ENCODE data around the gene LTBP3. TPM values are rescaled to one million over a fixed set of nuclear protein-coding genes. Genes with fewer than 3 reads are reported as not detected.
A peak's percentile ranks its signal among the peaks of the same experiment; 100 is the strongest.

The LTBP3 gene
- total and polyA plus RNA-seq, 9 donors, result 35.9 to 292 (median 188) TPM

DNA sequence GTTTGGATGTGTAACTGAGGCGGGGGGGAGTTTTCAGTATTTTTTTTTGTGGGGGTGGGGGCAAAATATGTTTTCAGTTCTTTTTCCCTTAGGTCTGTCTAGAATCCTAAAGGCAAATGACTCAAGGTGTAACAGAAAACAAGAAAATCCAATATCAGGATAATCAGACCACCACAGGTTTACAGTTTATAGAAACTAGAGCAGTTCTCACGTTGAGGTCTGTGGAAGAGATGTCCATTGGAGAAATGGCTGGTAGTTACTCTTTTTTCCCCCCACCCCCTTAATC, 57.0 kb downstream of the LTBP3 start:
- no peaks in the 10 kb centered on the region for H3K27me3 ChIP-seq
- peaks cover 2% of the 10 kb centered on the region for H3K4me1 ChIP-seq (ENCODE audit: insufficient read depth)
- H3K36me3 ChIP-seq, result peaks cover 3% of the 10 kb centered on the region
- no peak for DNase-seq
- H3K27ac ChIP-seq, result peak overlapping the region; percentile 91 to 94
- H3K9me3 ChIP-seq, result no peaks in the 10 kb centered on the region
- 0% methylated on average over 2 of the region's 2 CpGs for WGBS, 3 donors
- intact Hi-C loops (cut with DNase I), result no loop called here
- H3K4me3 ChIP-seq, result peak overlapping the region; percentile 82
- TF ChIP-seq POLR2A (IDR thresholded peaks at IDR 0.05), result no peak
- TF ChIP-seq EP300 (IDR thresholded peaks at IDR 0.05), result no peak
- TF ChIP-seq, protein P1, sequence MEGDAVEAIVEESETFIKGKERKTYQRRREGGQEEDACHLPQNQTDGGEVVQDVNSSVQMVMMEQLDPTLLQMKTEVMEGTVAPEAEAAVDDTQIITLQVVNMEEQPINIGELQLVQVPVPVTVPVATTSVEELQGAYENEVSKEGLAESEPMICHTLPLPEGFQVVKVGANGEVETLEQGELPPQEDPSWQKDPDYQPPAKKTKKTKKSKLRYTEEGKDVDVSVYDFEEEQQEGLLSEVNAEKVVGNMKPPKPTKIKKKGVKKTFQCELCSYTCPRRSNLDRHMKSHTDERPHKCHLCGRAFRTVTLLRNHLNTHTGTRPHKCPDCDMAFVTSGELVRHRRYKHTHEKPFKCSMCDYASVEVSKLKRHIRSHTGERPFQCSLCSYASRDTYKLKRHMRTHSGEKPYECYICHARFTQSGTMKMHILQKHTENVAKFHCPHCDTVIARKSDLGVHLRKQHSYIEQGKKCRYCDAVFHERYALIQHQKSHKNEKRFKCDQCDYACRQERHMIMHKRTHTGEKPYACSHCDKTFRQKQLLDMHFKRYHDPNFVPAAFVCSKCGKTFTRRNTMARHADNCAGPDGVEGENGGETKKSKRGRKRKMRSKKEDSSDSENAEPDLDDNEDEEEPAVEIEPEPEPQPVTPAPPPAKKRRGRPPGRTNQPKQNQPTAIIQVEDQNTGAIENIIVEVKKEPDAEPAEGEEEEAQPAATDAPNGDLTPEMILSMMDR (IDR thresholded peaks at IDR 0.05), result no peak

DNA sequence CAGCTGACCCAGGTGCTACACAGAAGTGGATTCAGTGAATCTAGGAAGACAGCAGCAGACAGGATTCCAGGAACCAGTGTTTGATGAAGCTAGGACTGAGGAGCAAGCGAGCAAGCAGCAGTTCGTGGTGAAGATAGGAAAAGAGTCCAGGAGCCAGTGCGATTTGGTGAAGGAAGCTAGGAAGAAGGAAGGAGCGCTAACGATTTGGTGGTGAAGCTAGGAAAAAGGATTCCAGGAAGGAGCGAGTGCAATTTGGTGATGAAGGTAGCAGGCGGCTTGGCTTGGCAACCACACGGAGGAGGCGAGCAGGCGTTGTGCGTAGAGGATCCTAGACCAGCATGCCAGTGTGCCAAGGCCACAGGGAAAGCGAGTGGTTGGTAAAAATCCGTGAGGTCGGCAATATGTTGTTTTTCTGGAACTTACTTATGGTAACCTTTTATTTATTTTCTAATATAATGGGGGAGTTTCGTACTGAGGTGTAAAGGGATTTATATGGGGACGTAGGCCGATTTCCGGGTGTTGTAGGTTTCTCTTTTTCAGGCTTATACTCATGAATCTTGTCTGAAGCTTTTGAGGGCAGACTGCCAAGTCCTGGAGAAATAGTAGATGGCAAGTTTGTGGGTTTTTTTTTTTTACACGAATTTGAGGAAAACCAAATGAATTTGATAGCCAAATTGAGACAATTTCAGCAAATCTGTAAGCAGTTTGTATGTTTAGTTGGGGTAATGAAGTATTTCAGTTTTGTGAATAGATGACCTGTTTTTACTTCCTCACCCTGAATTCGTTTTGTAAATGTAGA, 57.6 kb downstream of the LTBP3 start:
- Histone ChIP-seq H3K9me3 (no peaks in the 10 kb centered on the region), H3K27me3 (no peaks in the 10 kb centered on the region), H3K4me3 (peak overlapping the region; percentile 82), H3K4me1 (ENCODE audit: insufficient read depth) (peaks cover 4% of the 10 kb centered on the region), H3K36me3 (peaks cover 3% of the 10 kb centered on the region), H3K27ac (peak overlapping the region; percentile 91 to 94)
- TF ChIP-seq EP300 (IDR thresholded peaks at IDR 0.05), result no peak
- TF ChIP-seq, protein P1 (IDR thresholded peaks at IDR 0.05), result no peak
- no peak for TF ChIP-seq POLR2A (IDR thresholded peaks at IDR 0.05)
- 0 to 1% (median 0%) methylated on average over 20 of the region's 20 CpGs for WGBS, 3 donors
- peak; percentile 40 to 66 (median 57) for DNase-seq
- intact Hi-C loops (cut with DNase I), result no loop called here

DNA sequence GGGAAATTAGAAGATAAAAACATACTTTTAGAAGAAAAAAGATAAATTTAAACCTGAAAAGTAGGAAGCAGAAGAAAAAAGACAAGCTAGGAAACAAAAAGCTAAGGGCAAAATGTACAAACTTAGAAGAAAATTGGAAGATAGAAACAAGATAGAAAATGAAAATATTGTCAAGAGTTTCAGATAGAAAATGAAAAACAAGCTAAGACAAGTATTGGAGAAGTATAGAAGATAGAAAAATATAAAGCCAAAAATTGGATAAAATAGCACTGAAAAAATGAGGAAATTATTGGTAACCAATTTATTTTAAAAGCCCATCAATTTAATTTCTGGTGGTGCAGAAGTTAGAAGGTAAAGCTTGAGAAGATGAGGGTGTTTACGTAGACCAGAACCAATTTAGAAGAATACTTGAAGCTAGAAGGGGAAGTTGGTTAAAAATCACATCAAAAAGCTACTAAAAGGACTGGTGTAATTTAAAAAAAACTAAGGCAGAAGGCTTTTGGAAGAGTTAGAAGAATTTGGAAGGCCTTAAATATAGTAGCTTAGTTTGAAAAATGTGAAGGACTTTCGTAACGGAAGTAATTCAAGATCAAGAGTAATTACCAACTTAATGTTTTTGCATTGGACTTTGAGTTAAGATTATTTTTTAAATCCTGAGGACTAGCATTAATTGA, 58.3 kb downstream of the LTBP3 start:
- DNase-seq, result no peak
- intact Hi-C loops (cut with DNase I), result loop anchor here in 3 of 4 donors (2.0 to 5.0 kb wide), 2 partner anchors 77 to 78 kb away; partner anchors contain the start of gene NEAT1 (in 3 of the 3)
- TF ChIP-seq POLR2A (IDR thresholded peaks at IDR 0.05), result no peak
- TF ChIP-seq, protein P1 (IDR thresholded peaks at IDR 0.05), result no peak
- no peak for TF ChIP-seq EP300 (IDR thresholded peaks at IDR 0.05)

DNA sequence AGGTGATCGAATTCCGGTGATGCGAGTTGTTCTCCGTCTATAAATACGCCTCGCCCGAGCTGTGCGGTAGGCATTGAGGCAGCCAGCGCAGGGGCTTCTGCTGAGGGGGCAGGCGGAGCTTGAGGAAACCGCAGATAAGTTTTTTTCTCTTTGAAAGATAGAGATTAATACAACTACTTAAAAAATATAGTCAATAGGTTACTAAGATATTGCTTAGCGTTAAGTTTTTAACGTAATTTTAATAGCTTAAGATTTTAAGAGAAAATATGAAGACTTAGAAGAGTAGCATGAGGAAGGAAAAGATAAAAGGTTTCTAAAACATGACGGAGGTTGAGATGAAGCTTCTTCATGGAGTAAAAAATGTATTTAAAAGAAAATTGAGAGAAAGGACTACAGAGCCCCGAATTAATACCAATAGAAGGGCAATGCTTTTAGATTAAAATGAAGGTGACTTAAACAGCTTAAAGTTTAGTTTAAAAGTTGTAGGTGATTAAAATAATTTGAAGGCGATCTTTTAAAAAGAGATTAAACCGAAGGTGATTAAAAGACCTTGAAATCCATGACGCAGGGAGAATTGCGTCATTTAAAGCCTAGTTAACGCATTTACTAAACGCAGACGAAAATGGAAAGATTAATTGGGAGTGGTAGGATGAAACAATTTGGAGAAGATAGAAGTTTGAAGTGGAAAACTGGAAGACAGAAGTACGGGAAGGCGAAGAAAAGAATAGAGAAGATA, 59.0 kb downstream of the LTBP3 start, which contains the start of gene MALAT1:
Gene MALAT1, plus strand, starts transcription at position 69 of the 736 bp plus-strand sequence.
- no peaks in the 10 kb centered on the region for H3K27me3 ChIP-seq
- no peaks in the 10 kb centered on the region for H3K36me3 ChIP-seq
- WGBS, 3 donors, result 0% methylated on average over 24 of the region's 24 CpGs
- peaks cover 5% of the 10 kb centered on the region for H3K4me1 ChIP-seq (ENCODE audit: insufficient read depth)
- no peaks in the 10 kb centered on the region for H3K9me3 ChIP-seq
- peak; percentile 93 to 96 (median 96) for DNase-seq
- peak within 1 kb of the TSS; percentile 91 to 94 for H3K27ac ChIP-seq
- intact Hi-C loops (cut with DNase I), result loop anchor here in 3 of 4 donors (2.0 to 5.0 kb wide), 2 partner anchors 76 to 77 kb away; partner anchors contain the start of gene NEAT1 (in 3 of the 3)
- TF ChIP-seq, protein P1 (IDR thresholded peaks at IDR 0.05), result peak in 1 of 3 donors; percentile 11
- TF ChIP-seq POLR2A (IDR thresholded peaks at IDR 0.05) (no peak), EP300 (IDR thresholded peaks at IDR 0.05) (peak; percentile 89)
- H3K4me3 ChIP-seq, result peak within 1 kb of the TSS; percentile 82

More for the DNA sequence above, 58.3 kb downstream of the LTBP3 start:
- Histone ChIP-seq H3K36me3 (no peaks in the 10 kb centered on the region), H3K27ac (peak overlapping the region; percentile 91 to 94), H3K4me3 (peak overlapping the region; percentile 82), H3K9me3 (no peaks in the 10 kb centered on the region), H3K4me1 (ENCODE audit: insufficient read depth) (peaks cover 5% of the 10 kb centered on the region), H3K27me3 (no peaks in the 10 kb centered on the region)
- WGBS, 3 donors, result 0% methylated on average over 3 of the region's 3 CpGs
